ENCODE data around the gene GAS5.
"Not testable (repeated sequence)": the region's sequence is repeated elsewhere in the genome, so short reads cannot be mapped to it uniquely, and the experiment has no call there.

The GAS5 gene

DNA sequence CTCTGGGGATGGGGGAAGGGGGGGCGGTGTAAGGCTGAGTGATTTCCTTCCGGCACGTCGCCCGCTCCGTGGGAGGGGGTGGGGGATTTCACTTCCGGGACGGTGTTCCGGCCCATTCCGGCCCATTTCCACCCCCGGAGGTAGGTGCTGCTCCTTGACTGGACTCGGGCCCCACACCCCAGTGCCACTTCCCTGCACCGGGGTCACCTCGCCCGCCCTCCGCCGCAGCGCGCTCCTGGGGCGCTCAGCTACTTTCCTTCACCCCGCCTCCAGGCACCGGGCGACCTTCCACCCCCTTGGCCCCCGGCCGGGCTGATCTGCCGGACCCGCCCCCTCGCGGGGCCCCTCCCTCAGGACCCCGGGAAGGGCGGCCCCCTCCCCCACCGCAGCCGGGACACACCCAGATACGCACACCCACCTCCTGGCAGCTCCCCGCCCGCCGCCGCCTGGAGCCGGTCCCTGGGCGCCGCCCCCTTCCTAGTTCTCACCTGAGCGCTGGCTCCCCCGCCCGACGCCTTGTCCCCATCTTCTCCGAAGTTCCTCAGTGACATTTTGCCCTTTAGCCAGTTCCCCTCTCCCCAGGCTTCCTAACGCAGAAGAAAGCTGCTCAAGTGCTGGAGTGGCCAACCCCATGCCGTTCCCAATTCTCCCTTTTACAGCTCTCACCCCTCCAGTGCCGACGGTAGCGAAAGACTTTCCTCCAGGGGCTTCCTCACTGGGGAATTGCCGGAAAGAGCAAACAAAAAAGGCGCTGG is 654 bp upstream of the GAS5 start, which contains the start of gene ZBTB37:
Gene ZBTB37 (plus strand): TSS at position 115 of the 755 bp plus-strand sequence. CDS start 1,846 bp downstream, outside the sequence.
- DNase-seq, result peak; percentile 93

GRCh38 chr1:173867141-173867752 is 542 bp downstream of the GAS5 start:
- no peak for DNase-seq

GRCh38 chr1:173866413-173867115 is 1.2 kb downstream of the GAS5 start:
- no peak for DNase-seq

GRCh38 chr1:173865468-173866164 is 2.2 kb downstream of the GAS5 start:
- DNase-seq, result no peak

GRCh38 chr1:173864179-173864867 is 3.5 kb downstream of the GAS5 start:
- DNase-seq, result no peak

DNA sequence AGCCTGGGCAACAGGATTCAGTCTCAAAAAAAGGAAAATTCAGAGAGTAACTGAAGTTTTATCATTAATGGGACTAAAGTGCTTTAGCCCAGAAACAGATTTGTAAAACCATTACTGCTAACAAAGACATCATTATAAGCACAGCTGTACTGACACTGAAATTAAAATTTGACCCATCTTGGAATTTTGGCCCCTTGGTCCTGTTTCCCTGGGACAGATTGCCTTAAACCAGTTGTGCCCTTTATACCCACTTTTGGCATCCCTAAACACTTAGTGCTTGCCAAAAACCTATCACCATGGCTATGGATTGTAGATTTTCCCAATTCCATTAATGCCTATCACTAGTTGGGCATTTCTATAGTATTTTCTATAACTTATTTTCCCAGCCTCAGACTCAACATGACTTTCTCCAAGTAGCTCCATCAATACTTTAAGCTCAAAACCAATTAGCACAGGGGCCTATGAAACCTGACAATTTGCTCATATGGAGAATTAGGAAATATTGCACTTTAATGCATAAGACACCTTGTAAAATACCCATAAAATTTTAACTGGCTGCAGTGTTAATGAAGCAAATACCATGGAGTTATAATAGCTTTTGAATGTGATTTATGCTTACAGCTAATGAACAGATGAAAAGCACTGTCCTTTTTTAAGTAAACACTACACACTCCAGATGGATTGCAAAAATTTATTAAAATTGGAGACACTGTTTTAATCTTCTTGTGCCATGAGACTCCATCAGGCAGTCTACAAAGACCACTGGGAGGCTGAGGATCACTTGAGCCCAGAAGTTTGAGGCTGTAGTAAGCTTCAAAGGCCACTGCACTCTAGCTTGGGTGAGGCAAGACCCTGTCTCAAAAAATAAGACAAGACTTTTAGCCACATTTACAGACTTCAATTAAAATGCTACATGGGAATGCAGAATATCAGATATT is 4.3 kb downstream of the GAS5 start:
- DNase-seq, result no peak

DNA sequence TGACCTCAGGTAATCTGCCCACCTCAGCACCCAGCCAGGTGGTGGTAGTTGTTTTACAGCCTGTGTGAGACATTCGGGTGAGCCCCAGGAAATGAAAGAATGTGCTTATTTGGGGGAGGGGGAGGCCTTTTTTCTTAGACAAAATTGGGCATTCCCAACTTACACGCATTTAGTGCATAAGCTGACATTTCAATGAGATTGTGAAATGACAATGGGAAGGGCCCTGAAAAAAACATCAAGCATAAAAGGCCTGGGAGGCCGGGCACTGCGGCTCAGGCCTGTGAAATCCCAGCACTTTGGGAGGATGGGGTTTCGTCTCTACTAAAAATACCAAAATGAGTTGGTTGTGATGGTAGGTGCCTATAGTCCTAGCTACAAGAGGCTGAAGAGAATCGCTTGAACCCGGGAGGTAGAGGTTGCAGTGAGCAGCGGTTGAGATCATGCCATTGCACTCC is 5.0 kb downstream of the GAS5 start:
- no peak for DNase-seq

- DNase-seq, result not testable (repeated sequence)
Observed at GRCh38 chr1:173862146-173862768, 5.5 kb downstream of the GAS5 start.

- no peak for DNase-seq
Observed at GRCh38 chr1:173861731-173862145, 6.1 kb downstream of the GAS5 start.

- no peak for DNase-seq
Observed at GRCh38 chr1:173860065-173860464, 7.7 kb downstream of the GAS5 start.

DNA sequence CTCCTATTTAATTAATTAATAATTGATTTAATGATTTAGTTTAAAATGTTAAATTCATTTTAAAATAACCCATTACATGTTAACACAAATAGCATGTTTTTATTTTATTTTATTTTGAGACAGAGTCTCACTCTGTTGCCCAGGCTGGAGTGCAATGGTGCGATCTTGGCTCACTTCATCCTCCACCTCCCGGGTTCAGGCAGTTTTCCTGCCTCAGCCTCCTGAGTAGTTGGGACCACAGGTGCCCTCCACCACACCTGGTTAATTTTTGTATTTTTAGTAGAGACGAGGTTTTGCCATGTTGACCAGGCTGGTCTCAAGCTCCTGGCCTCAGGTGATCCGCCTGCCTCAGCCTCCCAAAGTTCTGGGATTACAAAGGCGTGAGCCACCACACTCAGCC is 8.2 kb downstream of the GAS5 start:
- DNase-seq, result not testable (repeated sequence)

DNA sequence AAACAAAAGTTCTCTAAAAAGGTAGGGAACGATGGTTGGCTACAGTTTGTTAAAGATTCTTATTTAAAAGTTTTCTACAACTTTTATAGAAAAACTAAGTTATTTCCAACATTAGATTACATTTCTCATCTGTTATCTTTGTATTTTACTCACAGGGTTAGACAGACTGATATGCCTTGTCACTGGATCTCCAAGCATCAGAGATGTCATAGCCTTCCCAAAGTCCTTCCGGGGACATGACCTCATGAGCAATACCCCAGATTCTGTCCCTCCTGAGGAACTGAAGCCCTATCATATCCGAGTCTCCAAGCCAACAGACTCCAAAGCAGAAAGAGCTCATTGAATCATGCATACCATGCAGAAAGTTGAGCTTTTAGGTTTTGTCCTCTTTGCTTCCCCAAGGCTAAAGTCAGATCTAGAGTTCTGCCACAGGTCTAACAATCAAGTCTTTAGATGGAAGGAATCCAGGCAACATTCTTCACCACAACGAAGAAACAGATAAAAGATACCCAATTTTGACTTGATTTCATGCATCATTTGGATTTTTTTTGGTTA is 10.3 kb downstream of the GAS5 start:
- DNase-seq, result no peak

GRCh38 chr1:173856903-173857302 is 10.9 kb downstream of the GAS5 start:
- DNase-seq, result no peak

DNA sequence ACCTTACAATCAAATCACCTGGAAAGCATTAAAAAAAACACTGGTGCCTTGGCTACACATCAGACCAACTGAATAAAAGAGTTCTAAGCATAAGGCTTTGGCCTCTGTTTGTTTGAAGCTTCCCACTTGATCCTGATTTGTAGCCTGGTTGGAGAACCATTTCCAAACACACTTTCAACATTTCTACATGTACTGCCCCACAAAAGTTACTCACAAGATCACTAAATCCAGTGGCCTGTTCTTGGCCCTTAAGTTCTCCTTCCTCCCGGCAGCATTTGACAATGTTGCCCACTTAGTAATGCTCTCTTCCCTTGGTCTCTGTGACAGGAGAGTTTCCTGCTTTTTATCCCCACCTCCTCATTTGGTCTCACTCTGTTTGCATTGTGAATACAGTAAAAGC is 11.8 kb downstream of the GAS5 start:
- DNase-seq, result no peak

GRCh38 chr1:173853074-173853473 is 14.7 kb downstream of the GAS5 start:
- no peak for DNase-seq

DNA sequence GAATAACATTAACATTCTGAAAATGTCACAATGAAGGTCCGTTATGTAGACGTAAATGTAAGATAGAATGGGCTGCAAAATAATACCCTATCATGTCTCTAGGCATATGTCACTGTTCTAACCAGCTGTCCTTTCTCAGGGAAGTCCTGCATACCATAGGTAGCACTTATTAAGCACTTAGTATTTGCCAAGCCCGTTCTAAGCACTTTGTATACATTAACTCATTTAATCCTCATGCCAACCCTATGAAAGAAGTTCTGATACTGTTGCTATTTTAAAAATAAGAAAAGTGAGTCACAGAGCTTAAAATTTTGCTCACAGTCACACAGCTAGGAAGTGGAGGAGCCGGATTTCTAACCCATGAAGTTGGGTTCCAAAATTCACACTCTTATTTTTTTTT is 15.7 kb downstream of the GAS5 start:
- DNase-seq, result no peak

- no peak for DNase-seq
Observed at GRCh38 chr1:173832748-173833147, 35.0 kb downstream of the GAS5 start.

GRCh38 chr1:173827611-173828010 is 40.2 kb downstream of the GAS5 start:
- DNase-seq, result no peak

- peak; percentile 95 for DNase-seq
Observed at GRCh38 chr1:173824315-173825081, 43.3 kb downstream of the GAS5 start, which contains the start of the genes CENPL and DARS2. TSS of gene CENPL (minus strand) at chr1:173824883. CDS start at chr1:173811299, 13,584 bp downstream. TSS of gene DARS2 (plus strand) at chr1:173824673. CDS start at chr1:173825230, 557 bp downstream.
